GM13977 (cell line): ENCODE measurements around the gene LSAMP.

ENCODE experiments used
- DNase-seq: peaks from one replicate; pipeline ENCODE4 v3.0.0; 2012; ENCODE audit warnings: low spot score
- CTCF ChIP-seq: IDR thresholded peaks from 2 replicates; pipeline ENCODE4 v1.5.1; 2012; ENCODE audit warnings: mild to moderate bottlenecking, control low read depth; ENCODE audit not compliant: insufficient read depth; ENCODE audit errors: extremely low read depth, missing control alignments
- in situ Hi-C: fragments of 300-500 bp; cut with MboI; formaldehyde crosslinking; loops from one replicate; pipeline ENCODE4 v1.12.0; 2022; ENCODE audit warnings: low sequenced_read_pairs, low pct_unique_long_range_greater_than_20kb, mixed read lengths, inconsistent platforms; ENCODE audit not compliant: unreplicated experiment

Gene LSAMP

GRCh38 chr3:116285781-116286421 lies 159.4 kb downstream of the LSAMP start:
- in situ Hi-C loops: no loop called here
- TF ChIP-seq CTCF: no peak
- no peak for DNase-seq

GRCh38 chr3:116281313-116282143 lies 163.8 kb downstream of the LSAMP start:
- peak; percentile 31 for DNase-seq
- in situ Hi-C loops: no loop called here
- TF ChIP-seq CTCF: no peak

GRCh38 chr3:116280130-116280740 lies 165.1 kb downstream of the LSAMP start:
- no peak for TF ChIP-seq CTCF
- in situ Hi-C loops: no loop called here
- DNase-seq: no peak

DNA sequence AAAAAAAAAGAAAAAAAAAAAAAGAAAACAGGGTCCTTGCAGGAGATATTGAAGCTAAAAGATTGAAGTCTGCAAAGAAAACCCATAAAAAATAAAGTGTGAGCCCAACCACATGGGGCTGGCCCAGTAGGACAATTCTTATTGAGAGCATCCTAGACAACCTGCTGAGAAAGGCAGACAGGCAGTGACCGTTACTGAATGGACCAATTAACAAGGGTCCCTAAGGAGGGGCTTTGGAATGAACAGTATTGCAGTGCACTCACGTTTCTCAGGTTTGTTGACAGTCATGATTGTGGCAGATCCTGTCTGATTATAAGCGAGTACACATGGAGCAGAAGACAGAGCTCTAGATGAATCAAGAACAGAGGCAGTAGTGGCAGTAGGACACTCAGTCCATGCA lies 168.6 kb downstream of the LSAMP start:
- in situ Hi-C loops: no loop called here
- no peak for TF ChIP-seq CTCF
- no peak for DNase-seq

GRCh38 chr3:116270056-116270455 lies 175.2 kb downstream of the LSAMP start:
- in situ Hi-C loops: no loop called here
- TF ChIP-seq CTCF: no peak

GRCh38 chr3:116267116-116267515 lies 178.2 kb downstream of the LSAMP start:
- no peak for DNase-seq
- in situ Hi-C loops: no loop called here
- no peak for TF ChIP-seq CTCF

More at GRCh38 chr3:116270056-116270455, 175.2 kb downstream of the LSAMP start:
- DNase-seq: no peak
